Aorta (tissue), 5 donors: ENCODE data around the gene SPARC. TPM values are rescaled to one million over a fixed set of nuclear protein-coding genes. Genes with fewer than 3 reads are reported as not detected.
"Not testable (repeated sequence)": the region's sequence is repeated elsewhere in the genome, so short reads cannot be mapped to it uniquely, and the experiment has no call there.

Source experiments
- ATAC-seq: fragments of 200-7000 bp; cut with Tn5 transposase; one replicate; pipeline ENCODE4 v1.9.1; 2022; ENCODE audit warnings: moderate library complexity; ENCODE audit not compliant: low FRiP score
- DNase-seq, 2 donors: peaks; one replicate each; pipeline ENCODE4 v3.0.0-alpha.2; 2020
- H3K27ac ChIP-seq, 2 donors: one replicate each; pipeline ENCODE4 v1.5.1; 2013; ENCODE audit warnings: low read length in 2 of 2, mild to moderate bottlenecking in 2 of 2, moderate library complexity in 2 of 2, control low read depth in 1 of 2, inconsistent platforms in 1 of 2, low read depth in 1 of 2
- H3K27me3 ChIP-seq, 2 donors: one replicate each; pipeline ENCODE4 v1.6.1; 2013; ENCODE audit warnings: control low read depth in 1 of 2, low read length in 1 of 2, mild to moderate bottlenecking in 1 of 2, moderate library complexity in 1 of 2; ENCODE audit not compliant: insufficient read depth in 2 of 2, control insufficient read depth in 1 of 2
- H3K36me3 ChIP-seq, 2 donors: one replicate each; pipeline ENCODE4 v1.6.1; 2013; ENCODE audit warnings: control low read depth in 1 of 2, low read length in 1 of 2, mild to moderate bottlenecking in 1 of 2; ENCODE audit not compliant: insufficient read depth in 2 of 2, control insufficient read depth in 1 of 2
- H3K4me1 ChIP-seq, 2 donors: one replicate each; pipeline ENCODE4 v1.6.1; 2013; ENCODE audit warnings: low read length in 2 of 2, control low read depth in 1 of 2, mild to moderate bottlenecking in 1 of 2, moderate library complexity in 1 of 2; ENCODE audit not compliant: insufficient read depth in 2 of 2, control insufficient read depth in 1 of 2
- H3K4me3 ChIP-seq, 2 donors: one replicate each; pipeline ENCODE4 v1.5.1; 2013; ENCODE audit warnings: low read length in 2 of 2, control low read depth in 1 of 2, mild to moderate bottlenecking in 1 of 2
- H3K9me3 ChIP-seq: one replicate; pipeline ENCODE4 v1.6.1; 2013; ENCODE audit warnings: mild to moderate bottlenecking, low read length; ENCODE audit not compliant: control insufficient read depth
- WGBS, 2 donors: extraction: QIAGEN DNeasy Blood & Tissue Kit; methylation state at CpG; one replicate each; pipeline ENCODE4 v1.1.7; 2013; 5-methylcytosine and 5-hydroxymethylcytosine counted together
- intact Hi-C, 2 donors: fragments of 100-400 bp; cut with DNase I; formaldehyde crosslinking; loops; one replicate each; pipeline versions ENCODE4 v1.14.2 to v1.15.0; 2022
- polyA plus RNA-seq, 2 donors: library from polyadenylated mRNA; stranded (reverse); fragments of 200-250 nt; gene quantifications; one replicate each; pipeline ENCODE4 v1.2.3, GENCODE V29; 2013
- total RNA-seq, 2 donors: library from RNA; stranded (reverse); fragmentation: NEBNext Ultra II Directional; extraction: Animal tissue kit (Norgen Biotek cat#: 25700); gene quantifications; one replicate each; pipeline ENCODE4 v1.2.1, GENCODE V29; 2021
- donor health status: healthy with polysubstance abuse.
- donor health status: Bipolar disorder and iron deficiency.
- donor health status: DM: no; HTN: no; CAD: no.
- donor health status: DM: no; HTN: no; CAD: no.
- donor health status: DM: yes; HTN: yes; CAD: no.

Gene SPARC
- total and polyA plus RNA-seq, 4 donors, result 1,151 to 2,608 (median 1,974) TPM

GRCh38 chr5:151708126-151708525 is 21.4 kb upstream of the SPARC start:
- Histone ChIP-seq H3K27me3 (no peaks in the 10 kb centered on the region), H3K36me3 (no peaks in the 10 kb centered on the region), H3K4me3 (no peak overlapping the region), H3K4me1 (no peaks in the 10 kb centered on the region), H3K27ac (no peak overlapping the region), H3K9me3 (no peaks in the 10 kb centered on the region)
- intact Hi-C loops, result no loop called here
- no peak for DNase-seq
- ATAC-seq, result no peak

DNA sequence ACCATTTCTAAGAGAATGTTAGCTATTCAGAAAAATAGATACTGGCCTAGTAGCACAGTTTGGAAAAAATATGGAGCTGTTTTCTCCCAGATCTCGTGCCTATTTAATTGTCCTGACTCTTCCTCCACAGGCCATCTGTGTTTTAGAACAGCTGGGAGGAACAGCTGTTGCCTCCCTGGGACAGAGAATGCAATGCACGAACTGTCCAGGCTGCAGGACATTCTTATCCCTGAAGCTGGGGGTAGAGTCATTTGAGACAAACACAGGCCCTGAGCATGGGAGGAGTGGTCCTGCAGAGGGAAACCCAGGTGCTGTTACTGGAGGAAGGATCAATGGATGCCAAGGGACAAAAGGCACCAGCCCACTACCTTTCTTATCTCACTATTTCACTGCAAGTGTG is 20.9 kb upstream of the SPARC start:
- Histone ChIP-seq H3K4me3 (no peak overlapping the region), H3K27ac (no peak overlapping the region), H3K9me3 (no peaks in the 10 kb centered on the region), H3K27me3 (no peaks in the 10 kb centered on the region), H3K36me3 (no peaks in the 10 kb centered on the region), H3K4me1 (no peaks in the 10 kb centered on the region)
- WGBS, 2 donors, result 79 to 90% methylated on average over 2 of the region's 2 CpGs
- intact Hi-C loops, result no loop called here
- no peak for ATAC-seq
- no peak for DNase-seq

DNA sequence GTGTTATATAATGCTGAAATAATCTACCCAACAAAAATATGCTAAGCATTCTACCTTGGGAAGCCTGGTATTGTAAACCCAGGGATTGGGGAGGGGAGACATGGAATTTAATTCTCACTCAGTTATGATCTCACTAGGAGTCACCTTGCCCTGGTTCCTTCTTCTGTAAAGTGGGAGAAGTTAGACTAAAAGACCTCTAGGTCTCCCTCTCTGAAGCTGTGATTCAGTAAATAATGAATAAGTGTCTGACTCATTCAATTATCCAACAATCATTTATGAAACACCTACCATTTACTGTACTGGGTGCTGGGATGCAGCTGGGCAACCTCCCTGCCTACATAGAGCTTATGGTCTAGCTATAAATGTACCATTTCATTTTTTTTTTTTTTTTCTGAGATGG is 20.2 kb upstream of the SPARC start:
- Histone ChIP-seq H3K36me3 (no peaks in the 10 kb centered on the region), H3K27me3 (no peaks in the 10 kb centered on the region), H3K4me3 (no peak overlapping the region), H3K4me1 (no peaks in the 10 kb centered on the region), H3K27ac (no peak overlapping the region), H3K9me3 (no peaks in the 10 kb centered on the region)
- ATAC-seq (no peak), DNase-seq (no peak)
- intact Hi-C loops, result no loop called here

- intact Hi-C loops, result loop anchor here in 1 of 2 donors (5.0 kb wide), 1 partner anchor 36 kb away; no protein-coding TSS in a partner anchor
- Histone ChIP-seq H3K36me3 (no peaks in the 10 kb centered on the region), H3K4me3 (no peak overlapping the region), H3K9me3 (no peaks in the 10 kb centered on the region), H3K4me1 (no peaks in the 10 kb centered on the region), H3K27me3 (no peaks in the 10 kb centered on the region), H3K27ac (no peak overlapping the region)
- DNase-seq, result no peak
- no peak for ATAC-seq
- 80 to 85% methylated on average over 1 of the region's 1 CpG for WGBS, 2 donors
Measured at GRCh38 chr5:151703780-151704179, 17.1 kb upstream of the SPARC start.

GRCh38 chr5:151703227-151703626 is 16.5 kb upstream of the SPARC start:
- no peaks in the 10 kb centered on the region for H3K9me3 ChIP-seq
- no peak for DNase-seq
- ATAC-seq, result no peak
- no peak overlapping the region for H3K27ac ChIP-seq
- H3K36me3 ChIP-seq, result no peaks in the 10 kb centered on the region
- no peaks in the 10 kb centered on the region for H3K27me3 ChIP-seq
- no peaks in the 10 kb centered on the region for H3K4me1 ChIP-seq
- WGBS, 2 donors, result 47 to 52% methylated on average over 1 of the region's 1 CpG
- no peak overlapping the region for H3K4me3 ChIP-seq
- intact Hi-C loops, result loop anchor here in 1 of 2 donors (5.0 kb wide), 1 partner anchor 36 kb away; no protein-coding TSS in a partner anchor

DNA sequence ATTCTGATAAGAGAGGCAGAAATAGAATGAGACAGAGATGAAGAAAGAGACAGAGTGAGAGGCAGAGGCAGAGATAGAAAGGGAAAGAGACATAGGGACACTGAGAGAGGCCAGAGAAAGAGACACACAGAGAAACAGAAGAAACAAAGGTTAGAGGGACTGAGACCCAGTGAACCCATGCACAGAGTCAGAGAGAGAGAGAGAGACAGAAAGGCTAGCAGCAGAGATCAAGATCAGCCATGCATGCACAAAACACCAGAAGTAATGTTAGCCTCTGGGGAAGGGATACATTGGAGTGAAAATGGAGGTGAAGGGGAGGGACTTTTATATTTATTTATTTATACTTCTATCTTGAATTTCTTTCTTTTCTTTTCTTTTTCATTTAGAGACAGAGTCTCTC is 14.1 kb upstream of the SPARC start:
- no peak for ATAC-seq
- Histone ChIP-seq H3K9me3 (no peaks in the 10 kb centered on the region), H3K4me1 (peaks cover 0 to 3% of the 10 kb centered on the region in 2 donors), H3K27me3 (no peaks in the 10 kb centered on the region), H3K4me3 (no peak overlapping the region), H3K36me3 (no peaks in the 10 kb centered on the region), H3K27ac (peak overlapping the region in 1 of 2 donors; percentile 29)
- no peak for DNase-seq
- intact Hi-C loops, result loop anchor here in 1 of 2 donors (5.0 kb wide), 1 partner anchor 34 kb away; no protein-coding TSS in a partner anchor

- H3K4me3 ChIP-seq, result no peak overlapping the region
- no peaks in the 10 kb centered on the region for H3K36me3 ChIP-seq
- no peaks in the 10 kb centered on the region for H3K9me3 ChIP-seq
- H3K27me3 ChIP-seq, result no peaks in the 10 kb centered on the region
- DNase-seq, result no peak
- H3K4me1 ChIP-seq, result peaks cover 0 to 3% of the 10 kb centered on the region in 2 donors
- ATAC-seq, result no peak
- intact Hi-C loops, result loop anchor here in 1 of 2 donors (5.0 kb wide), 1 partner anchor 33 kb away; no protein-coding TSS in a partner anchor
- no peak overlapping the region for H3K27ac ChIP-seq
- WGBS, 2 donors, result 42 to 67% methylated on average over 2 of the region's 2 CpGs
Measured at GRCh38 chr5:151700296-151700695, 13.6 kb upstream of the SPARC start.

- H3K36me3 ChIP-seq, result no peaks in the 10 kb centered on the region
- H3K4me3 ChIP-seq, result no peak overlapping the region
- DNase-seq (peak; percentile 92 to 93), ATAC-seq (peak; percentile 88)
- intact Hi-C loops, result loop anchor here in 1 of 2 donors (5.0 kb wide), 1 partner anchor 37 kb away; no protein-coding TSS in a partner anchor
- H3K4me1 ChIP-seq, result peaks cover 0 to 3% of the 10 kb centered on the region in 2 donors
- H3K27me3 ChIP-seq, result no peaks in the 10 kb centered on the region
- WGBS, 2 donors, result 18 to 21% methylated on average over 13 of the region's 13 CpGs
- no peaks in the 10 kb centered on the region for H3K9me3 ChIP-seq
- peak overlapping the region; percentile 86 to 96 for H3K27ac ChIP-seq
Measured at GRCh38 chr5:151699071-151699901, 12.6 kb upstream of the SPARC start.

GRCh38 chr5:151698081-151698480 is 11.4 kb upstream of the SPARC start:
- DNase-seq, H3K9me3 ChIP-seq, H3K4me1 ChIP-seq, ATAC-seq, H3K27me3 ChIP-seq, H3K4me3 ChIP-seq, H3K36me3 ChIP-seq: not testable (repeated sequence)
- 79 to 85% methylated on average over 4 of the region's 4 CpGs for WGBS, 2 donors
- intact Hi-C loops, result loop anchor here in 1 of 2 donors (5.0 kb wide), 1 partner anchor 36 kb away; no protein-coding TSS in a partner anchor
- H3K27ac ChIP-seq, result peak overlapping the region; percentile 3 to 96
